Measurements from ENCODE around the gene HNRNPA3.
"Not testable (repeated sequence)": the region's sequence is repeated elsewhere in the genome, so short reads cannot be mapped to it uniquely, and the experiment has no call there.

Gene HNRNPA3

DNA sequence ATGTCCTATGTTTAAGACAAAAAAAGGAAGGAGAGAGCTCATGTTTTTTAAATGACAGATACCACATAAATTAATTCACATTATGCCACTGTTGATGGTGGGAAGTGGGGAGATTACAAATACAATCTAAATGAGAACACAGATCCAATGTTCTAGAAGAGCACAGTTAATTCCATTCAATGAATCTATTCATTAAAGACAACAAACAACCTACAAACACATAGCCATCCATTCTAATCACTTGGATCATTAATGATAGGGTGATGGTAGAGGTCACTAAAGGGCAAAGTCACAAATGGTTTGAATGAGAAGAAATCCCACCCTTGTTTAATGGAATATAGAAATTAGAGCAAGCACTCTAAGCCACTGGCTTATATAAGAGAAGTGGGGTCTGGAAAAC lies 21.7 kb downstream of the HNRNPA3 start:
- ATAC-seq = no peak

DNA sequence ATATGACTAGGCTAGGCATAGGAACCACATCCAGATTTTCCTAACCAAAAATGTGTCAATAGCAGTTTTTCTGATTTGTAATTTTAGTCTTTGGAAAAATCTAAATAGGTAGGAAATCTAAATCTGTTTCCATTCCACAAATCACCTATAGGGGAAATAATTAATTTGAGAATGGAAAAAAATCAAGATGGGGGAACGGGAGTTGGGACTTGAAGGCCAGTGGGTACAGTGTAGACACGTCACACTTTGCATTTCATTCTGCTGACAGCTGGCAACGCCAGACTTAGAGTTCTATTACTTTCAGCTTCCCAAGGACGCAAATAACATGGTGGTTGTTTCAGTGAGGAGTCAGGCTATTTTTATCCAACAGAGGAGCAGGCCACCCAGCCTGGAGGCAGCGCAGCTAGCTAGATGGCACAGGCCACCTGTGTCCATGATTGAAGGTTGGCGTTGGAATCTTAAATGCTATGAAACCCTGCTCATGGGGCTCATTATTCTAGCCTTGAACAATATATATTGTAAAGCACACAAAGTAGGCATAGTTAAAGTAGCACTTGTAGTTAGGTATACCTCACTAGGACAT lies 23.4 kb downstream of the HNRNPA3 start:
- ATAC-seq = no peak

DNA sequence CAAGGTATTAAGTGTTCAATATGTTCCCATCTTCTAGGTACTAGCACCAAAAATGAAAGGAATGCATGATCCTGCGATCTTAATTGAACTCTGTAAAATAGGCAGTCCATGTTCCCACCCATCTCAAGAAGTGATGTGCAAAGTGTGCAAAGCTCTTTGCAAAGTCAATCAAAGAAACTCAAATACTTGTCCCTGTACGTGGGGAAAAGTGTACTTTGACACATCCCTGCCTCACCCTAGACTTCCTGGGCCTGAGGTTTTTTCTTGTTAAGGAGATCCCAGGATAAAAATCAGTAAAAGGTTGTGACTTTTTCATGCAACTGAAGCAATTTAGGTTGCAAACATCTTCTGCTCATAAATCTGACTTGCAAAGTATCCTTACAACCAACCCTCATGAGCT lies 25.3 kb downstream of the HNRNPA3 start:
- no peak for ATAC-seq

DNA sequence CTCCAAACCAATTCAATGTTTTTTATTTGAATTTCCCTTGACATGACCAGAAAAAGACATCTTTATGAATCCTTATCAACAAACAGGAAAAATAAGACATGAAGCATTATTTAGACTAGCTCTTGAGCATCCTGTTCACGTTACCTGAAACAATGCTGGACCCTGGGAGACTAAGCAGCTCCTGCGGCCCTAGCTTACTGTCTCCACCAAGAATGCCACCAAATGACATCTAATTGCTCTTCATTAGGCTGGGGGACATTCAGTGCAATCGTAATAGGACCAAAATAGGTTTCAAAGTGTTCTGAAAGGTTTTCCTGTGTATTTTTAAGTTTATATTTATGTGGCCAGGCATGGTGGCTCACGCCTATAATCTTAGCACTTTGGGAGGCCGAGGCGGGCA lies 26.5 kb downstream of the HNRNPA3 start:
- no peak for ATAC-seq

DNA sequence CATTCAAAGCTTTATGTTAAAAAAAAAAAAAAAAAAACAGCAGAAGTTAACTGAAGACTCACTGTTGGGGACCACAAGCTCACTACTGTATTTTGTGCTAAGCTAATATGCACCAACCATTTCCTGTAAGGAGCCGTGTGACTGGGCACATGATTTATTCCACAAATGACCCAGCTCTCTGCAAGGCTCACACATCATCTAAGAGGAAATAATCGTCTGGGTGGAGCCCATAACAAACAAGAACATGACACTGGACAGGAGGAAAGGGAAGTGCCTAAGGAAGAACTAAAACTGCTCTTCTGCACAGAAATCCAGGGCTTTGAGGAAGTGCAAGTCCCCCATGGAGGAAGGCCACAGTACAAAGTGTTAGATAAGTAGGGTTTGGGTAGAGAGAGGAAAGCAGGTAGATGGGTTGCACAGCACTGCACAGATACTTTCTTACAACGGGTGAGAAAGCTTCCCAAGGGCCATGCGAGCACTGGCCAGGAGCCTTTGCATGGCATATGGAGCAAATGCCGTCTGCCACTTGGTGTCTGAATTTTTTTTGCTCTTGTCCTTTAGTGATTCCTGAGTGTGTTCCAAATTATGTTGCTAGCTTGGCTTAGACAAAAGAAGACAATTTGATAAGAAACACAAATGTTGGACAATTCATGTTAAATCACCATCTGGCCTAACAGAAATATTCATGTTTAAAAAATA lies 27.5 kb downstream of the HNRNPA3 start:
- peak; percentile 80 to 82 for ATAC-seq

DNA sequence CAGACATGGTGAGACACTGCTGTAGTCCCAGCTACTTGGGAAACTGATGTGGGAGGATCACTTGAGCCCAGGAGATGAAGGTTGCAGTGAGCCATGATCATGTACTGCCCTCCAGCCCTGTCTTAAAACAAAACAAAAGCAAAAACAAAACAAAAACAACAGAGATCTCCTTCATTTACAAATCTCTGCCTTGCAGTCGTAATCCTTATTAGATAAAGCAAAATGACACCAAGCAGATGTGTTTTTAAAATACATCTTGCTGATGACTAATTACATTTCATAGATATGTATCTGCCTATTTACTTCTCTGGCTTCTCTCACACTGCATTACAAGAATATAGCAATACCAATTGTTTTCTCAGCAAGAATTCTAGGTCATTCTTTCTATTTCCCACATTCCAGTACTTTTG lies 29.1 kb downstream of the HNRNPA3 start:
- ATAC-seq = peak; percentile 26 to 41

DNA sequence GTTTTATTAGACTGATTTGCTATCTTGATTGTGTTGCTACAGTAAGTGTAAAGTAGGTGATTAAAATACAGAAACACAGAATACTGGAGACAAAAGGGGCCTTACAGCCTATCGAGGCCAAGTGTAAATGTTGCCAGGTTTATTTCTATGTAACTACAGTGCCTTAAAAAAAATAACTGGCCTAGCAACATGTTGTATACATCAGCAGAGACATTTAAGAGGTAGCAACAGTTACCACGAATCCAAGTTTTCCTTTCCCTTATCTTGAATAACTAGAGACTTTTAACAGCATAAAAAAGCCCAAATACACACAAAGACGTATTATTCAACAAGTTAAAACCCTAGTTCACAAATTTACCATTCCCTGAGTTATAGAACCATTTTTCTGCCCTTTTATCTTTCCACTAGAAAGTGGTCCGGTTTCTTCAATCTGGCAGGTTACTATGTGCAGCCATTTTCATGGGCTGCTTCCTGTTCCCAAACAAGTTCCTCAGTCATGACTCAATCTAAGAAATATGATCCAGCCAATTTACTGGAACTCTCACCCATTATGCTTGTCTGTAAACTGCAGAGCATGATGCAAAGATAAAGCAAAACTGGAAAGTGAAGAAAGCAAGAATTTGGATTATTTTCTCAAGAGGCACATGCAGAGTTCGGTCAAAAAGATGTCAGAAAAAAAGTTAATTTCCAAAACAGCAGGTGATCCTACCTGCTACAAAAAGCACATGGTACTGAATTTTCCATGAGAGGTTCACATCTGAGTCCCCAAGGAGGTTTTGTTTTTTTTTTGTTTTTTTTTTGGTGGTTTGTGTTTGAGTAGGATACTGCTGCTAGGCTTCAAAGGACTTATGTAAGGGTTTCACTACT lies 29.8 kb downstream of the HNRNPA3 start:
- no peak for ATAC-seq

DNA sequence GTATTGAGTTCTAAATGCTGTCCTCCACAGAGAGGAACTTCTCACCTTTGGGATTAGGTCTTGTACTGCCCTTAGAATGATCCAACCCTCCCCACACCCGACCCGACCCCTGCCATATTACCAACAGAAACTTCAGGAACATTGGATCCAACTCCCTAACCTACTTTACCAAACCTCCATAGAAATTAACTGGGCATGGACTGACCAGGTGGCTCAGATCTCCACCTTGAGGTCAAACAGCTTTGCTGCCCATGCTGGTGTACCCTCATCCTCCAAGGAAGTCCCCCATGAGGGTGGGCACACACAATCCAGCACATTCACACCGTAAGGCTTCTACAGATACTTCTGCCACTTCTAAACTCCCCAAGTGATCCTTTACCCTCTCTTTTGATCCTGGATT lies 30.5 kb downstream of the HNRNPA3 start:
- no peak for ATAC-seq

DNA sequence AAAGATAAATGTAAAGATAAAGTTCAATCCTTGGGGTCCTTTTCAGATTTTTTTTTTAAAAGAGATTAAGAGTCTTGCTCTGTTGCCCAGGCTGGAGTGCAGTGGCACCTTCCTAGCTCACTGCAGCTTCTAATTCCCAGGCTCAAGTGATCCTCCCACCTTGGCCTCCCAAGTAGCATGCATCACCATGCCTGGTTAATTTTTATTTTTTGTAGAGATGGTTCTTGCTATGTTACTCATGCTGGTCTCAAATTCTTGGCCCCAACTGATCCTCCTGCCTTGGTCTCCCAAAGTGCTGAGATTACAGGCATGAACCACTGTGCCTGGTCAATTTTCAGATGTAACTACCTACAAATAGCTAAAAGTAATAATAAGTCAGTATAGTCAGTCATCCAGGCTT lies 30.9 kb downstream of the HNRNPA3 start:
- no peak for ATAC-seq

DNA sequence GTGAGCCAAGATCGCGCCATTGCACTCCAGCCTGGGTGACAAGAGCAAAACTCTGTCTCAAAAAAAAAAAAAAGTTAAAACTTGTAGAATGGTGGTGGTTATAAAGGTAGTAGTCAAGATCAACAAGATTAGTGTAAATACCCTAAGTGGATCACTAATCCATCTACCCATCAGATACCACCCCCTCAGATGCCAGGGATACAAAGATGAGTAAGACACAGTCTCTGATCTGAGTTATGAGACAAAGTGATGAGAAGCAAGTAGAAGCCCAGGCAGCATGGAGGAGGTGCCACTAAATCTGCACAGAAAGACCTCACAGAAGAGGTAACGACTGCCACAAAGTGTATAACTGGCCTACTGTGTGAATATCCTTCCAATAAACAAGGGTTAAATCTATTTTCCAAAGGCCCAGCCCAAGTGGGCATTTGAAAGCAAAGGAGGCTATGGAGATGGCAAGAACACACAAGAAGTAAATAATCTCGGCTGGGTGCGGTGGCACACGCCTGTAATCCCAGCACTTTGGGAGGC lies 31.7 kb downstream of the HNRNPA3 start:
- ATAC-seq = peak; percentile 47 to 66

DNA sequence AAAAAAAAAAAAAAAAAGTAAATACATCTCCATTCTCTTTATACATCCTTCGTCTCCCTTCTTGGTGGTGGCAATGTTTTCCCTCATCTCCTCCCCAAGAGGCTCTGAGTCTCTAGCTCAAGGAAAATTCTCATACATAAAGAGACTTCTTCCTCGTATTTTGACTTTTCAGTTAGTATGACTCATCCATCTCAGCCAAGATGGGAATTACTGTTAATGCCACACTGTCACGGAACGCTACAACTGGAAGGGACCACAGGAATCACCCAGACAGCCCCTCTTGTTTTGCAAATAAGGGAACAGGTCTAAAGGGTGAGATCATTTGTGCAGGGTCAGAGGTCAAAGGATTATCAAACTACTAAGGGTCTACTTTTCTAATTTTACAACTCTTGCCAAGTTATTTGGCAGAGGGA lies 32.4 kb downstream of the HNRNPA3 start:
- ATAC-seq = no peak

DNA sequence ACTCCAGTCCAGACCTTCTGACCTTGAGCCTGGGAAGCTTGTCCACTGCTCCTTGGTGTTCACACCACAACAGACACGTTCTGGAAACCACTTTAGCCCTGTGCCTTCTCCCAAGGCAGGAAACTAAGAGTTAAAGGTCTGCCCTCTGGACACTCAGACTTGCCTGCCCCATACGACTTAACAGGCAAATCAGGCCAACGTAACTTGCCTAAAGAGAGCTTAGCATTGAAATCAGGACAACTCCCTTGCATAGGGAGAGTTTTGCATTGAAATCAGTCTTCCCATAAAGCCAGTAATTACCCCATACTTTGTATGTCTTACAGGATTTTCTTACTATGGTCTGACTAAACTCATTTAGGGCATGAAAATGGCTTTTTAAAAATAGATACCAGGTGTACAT lies 33.4 kb downstream of the HNRNPA3 start:
- ATAC-seq = no peak

DNA sequence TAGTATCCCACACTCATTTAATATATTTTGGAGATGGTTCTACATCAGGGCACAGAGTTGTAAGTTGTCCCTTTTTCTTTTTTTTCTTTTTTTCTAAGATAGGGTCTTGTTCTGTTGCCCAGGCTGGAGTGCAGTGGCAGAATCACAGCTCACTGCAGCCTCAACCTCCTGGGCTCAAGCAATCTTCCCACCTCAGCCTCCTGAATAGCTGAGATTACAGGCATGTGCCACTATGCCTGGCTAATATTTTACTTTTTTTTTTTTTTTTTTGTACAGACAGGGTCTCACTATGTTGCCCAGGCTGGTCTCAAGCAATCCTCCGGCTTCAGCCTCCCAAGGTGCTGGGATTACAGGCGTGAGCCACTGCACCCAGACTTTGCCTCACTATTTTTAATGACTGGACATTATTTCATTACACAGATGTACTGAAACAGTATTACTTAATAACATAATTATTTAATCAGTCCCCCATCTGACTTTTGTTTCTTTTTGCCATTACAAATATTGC lies 34.0 kb downstream of the HNRNPA3 start:
- not testable (repeated sequence) for ATAC-seq

DNA sequence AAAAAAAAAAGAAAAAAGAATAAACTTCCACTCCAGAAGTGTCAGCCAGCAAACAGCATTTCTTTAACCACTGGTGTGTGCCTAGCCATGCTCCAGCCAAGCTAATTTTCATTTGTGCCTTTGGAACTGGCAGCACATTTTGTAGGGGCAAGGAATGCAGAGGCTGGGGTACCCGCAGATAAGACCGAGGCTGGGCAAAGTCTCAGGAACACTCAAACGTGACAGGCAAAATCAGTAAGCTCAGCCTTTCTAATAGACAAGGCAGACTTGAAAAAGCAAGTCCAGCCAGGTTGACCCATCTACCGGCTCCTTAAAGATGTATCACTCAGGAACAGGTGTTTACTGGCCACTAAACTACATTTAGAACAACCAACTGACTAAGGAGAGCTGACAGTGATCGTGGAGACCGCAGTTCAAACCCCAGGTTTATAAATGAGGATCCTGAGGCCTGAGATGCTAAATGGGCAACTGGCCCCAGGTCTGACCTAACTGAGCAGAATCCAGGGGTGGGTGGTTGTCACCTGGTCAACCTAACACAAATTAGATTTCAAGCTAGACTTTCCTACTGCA lies 35.2 kb downstream of the HNRNPA3 start:
- ATAC-seq = no peak

DNA sequence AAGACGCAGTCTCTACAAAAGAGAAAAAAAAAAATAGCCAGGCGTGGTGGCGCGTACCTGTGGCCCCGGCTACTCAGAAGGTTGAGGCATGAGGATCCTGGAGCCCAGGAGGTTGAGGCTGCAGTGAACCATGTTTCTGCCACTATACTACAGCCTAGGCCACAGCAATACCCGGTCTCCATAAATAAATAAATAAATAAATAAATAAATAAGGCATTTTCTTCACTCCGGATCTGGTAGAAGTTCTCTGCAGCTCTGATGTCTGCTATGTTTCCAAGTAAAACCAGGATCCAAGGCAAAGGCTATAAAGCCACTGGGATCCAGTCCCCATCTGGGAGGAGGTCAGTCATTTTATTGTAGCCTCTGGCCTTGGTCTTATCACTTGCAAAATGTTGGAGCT lies 36.4 kb downstream of the HNRNPA3 start:
- no peak for ATAC-seq

DNA sequence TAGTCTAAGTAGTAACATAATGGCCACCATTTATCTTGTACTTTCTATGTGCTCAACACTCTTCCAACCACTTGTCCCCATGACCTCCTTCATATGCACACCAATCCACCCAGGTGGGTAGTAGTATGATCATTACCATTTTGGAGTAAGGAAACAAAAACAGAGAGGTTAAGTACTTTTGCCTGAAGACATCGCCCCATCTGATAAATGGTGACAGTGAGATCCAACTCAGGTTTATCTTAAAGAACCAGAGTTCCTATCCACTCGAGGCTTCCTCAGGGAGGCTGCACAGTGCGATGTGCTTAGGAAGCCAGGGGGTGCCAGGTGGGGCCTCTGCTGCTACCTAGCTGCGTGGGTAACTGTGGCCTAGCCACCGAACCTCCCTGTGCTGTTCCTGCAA lies 37.9 kb downstream of the HNRNPA3 start:
- ATAC-seq = peak in 1 of 2 donors; percentile 12

DNA sequence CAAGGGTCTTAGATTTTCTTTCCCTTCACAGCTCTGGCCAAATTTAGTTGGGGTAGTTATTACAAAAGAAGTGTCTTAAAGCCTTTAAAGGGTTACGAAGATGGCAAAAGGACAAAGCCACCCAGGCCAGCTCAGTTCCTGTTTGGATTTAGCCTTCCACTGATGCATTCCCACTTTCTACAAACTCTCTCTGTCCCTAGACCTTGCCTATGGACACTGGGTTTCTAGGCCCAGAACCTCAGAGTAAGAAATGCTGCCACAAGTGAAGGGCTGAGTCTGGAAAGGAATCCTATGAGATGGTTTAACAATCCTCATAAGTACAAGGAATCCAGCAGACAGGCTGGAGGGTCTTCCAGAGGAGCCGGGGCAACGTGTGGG lies 38.6 kb downstream of the HNRNPA3 start:
- ATAC-seq = no peak

DNA sequence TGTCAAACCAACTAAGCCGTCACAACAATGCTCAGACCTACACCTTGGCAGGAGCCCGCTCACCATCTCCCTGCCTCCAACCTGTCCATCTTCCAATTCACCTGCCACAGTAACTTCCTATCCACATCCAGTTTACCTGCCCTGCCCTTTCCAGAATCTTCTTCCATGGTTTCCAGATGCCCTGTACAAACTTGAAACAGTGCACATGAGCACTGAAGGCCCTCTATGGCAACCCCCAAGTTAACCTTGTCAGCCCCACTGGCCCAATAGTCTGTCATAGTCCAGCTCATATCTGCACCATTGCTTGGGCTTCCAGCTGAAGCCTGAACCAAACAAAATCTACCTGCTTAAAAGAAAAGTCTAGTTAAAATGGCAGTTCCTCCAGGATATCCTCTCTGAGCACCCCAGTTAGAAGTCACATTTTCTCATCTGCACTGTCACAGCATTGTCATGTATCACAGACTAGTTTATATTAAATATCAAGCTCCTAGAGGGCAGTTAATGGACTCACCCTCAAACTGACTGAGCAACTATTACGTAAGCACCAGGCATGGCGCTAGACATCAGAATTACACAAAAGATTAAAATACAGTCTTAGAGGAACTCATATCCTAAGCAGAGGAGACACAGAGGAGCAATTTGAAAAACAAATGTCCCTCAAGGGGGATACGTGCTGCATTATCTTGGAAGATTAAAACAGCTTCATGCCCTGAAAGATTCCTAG lies 40.4 kb downstream of the HNRNPA3 start:
- no peak for ATAC-seq

DNA sequence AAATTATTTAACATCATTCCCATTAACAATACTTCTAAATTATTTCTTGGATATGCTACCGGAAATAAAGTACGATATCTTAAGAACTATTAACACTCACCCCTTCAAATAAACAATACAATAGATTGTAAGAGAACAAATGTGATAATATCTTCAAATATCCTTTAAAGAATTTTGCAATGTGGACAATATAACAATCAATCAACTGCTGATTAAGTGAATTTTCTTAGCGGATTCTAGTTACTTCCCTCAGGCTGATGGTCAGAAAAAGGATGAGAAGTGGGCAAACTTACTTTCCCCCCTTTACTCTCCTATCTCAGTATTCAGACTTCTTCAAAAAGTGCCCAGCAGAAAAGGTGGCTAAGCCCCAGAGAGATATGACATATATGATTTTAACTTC lies 41.1 kb downstream of the HNRNPA3 start:
- ATAC-seq = no peak

DNA sequence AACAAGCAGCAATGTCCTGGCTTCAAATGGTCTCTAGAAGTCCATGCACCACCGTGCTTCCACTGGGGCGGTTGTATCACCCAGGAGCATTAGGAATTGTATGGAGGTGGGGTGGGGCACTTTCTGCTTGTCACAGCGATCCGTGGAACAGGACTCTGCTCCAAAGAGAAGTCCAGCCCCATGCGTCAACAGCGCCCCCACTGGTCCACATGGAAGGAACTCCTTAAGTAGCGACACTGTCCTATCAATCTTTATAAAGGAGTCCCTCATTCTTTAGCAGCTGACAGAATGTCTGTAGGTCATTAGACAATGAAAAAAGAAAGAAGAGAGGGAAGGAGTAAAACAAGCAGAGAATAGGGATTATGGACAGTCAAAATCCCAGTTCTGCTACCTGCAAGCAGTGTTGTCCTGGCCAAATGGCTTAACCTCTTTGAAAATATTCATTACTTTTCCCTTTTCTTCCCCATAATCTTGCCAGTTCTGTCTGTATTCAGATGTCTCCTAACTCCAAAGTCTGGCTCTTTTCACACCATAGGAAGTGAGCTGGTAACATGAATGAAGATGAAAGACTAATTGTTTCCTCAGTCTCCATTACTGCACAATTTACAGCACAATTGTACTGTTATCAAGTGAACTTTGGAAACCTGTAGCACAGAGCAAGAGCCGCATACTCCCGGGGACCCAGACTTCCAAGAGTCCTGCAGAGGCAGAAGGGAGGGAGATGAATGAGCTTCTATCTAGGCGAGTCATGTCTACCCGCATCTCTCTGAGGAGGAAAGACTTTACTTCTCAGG lies 42.0 kb downstream of the HNRNPA3 start:
- ATAC-seq = no peak

DNA sequence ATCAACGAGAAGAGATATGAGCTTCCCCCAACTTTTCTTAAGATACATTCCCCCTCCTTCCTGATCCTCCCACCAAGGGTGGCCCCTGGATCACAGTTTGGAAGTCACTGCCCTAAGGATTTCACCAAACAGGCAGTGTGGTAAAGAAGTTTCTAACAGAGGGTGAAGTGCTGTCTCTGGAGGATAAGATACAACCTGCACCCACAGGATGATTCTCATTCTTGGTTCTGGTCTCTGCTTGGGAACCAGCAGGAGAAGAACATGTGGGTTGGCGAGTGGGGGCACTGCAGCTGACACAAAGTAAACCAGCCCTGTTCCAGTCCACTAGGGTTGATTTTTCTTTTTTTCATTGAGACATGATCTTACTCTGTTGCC lies 42.6 kb downstream of the HNRNPA3 start:
- ATAC-seq = no peak

DNA sequence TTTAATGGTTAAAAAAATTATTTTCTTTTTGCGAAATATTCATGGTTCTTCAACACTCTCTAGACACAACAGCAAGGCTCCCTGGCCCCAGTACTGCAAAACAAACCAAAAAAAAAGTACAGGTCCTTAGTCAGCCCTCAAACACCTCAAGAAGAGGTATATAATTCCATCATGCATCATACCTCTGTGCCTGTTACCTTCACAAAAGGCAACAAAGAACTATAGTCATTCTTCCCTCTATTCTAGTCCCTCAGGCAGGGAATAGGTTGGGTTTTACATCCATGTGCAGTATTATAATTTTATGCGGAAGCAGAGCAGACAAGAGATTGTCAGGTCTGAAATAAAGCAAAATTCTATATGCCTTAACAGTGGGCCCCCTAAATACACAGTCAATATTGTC lies 43.4 kb downstream of the HNRNPA3 start:
- no peak for ATAC-seq

Data from activated CD4-positive, CD25-positive, alpha-beta regulatory T cell treated with anti-CD3 and anti-CD28 coated beads, Interleukin-2, amount 50 U/mL, for 24 hours (primary cell).